Measurements from ENCODE around the gene ECHDC1. TPM values are rescaled to one million over a fixed set of nuclear protein-coding genes. Genes with fewer than 3 reads are reported as not detected.
"Not testable (repeated sequence)": the region's sequence is repeated elsewhere in the genome, so short reads cannot be mapped to it uniquely, and the experiment has no call there.

The ECHDC1 gene
- polyA plus RNA-seq, 3 donors, result 27.1 to 121 (median 77.8) TPM

DNA sequence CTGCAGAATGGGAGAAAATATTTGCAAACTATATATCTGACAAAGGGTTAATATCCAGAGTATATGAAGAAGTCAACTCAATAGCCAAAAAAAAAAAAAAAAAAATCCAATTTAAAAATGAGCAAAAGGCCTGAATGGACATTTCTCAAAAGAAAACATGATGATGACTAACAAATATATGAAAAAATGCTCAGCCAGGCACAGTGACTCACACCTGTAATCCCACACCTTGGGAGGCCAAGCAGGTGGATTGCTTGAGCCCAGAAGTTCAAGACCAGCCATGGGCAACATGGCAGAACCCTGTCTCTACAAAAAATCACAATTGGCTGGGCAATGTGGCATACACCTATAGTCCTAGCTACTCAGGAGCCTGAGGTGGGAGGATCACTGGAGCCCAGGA lies 2.1 kb upstream of the ECHDC1 start:
- H3K27ac ChIP-seq (ENCODE audit: low read depth, low read length), result no peak overlapping the region

DNA sequence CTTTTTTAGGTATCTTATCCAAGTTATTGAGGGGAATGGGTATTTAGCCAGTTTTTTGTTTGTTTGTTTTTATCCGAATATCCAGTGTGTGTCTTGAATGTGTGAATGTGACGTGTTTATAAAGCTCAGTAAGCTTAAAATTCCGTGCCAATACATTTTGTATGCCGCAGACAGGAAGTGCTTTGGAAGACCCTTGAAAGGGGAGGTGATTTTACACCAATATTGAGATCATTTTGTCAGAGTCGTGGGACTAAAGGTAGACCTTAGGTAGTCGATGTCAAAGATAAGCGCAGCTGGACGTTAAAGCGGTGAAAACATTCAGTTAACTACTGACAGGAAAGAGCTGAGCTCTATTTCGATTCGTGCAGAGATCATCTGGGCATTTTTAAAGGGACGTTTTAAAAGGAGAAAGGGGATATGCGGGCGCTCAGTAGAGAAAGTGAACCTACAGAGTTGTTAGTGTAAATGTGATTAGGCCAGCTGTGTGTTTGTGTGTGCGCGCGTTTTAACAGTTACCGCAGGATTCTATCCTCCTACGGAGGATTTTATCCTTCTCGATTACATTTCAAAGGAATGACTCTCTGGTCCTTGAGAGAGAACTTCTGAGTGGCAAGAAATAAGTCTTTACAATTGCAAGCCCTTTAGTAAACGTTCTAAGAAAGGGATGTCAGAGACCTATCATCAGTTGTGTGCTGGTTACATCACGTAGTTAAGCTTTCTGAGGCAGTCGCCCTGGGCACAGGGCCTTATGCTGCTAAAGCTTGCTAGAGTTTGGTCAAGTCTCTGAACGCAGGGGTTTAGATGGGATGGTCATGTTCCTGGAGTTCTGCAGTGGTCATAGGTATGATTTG lies 625 bp upstream of the ECHDC1 start:
- 6 to 14% (median 10%) methylated on average over 24 of the region's 24 CpGs for WGBS, 3 donors
- no peak overlapping the region for H3K27ac ChIP-seq (ENCODE audit: low read depth, low read length)

DNA sequence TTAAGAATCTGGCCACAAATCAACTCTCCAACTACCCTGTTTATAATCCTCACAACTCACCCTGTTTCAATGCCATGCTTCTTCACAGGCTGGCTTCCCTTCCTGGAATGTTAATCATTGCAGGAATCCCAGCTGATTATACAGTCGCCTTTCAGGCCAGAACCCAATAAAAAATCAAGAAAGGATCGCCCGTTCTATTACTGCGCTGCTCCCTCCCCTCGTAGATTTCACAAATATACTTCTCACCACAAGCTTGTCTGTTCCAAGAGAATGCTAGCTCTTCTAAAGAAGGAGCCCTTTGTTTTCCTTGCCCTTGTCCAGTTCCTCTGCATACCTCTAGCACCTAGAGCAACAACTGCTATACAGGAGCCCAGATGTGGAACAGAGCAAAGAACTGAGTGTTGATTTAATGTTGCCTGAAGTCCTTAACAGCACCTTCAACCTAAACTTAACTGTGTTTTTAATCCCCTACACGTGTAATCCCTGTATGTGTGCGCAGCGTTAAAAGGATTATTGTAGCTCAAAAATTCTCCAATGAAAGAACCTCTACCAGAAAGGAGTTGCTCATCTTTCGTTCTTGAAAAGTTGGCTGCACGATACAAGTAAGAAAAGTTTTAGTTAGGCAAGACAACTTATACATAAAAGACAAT lies 988 bp downstream of the ECHDC1 start:
- no peak overlapping the region for H3K27ac ChIP-seq (ENCODE audit: low read depth, low read length)
- WGBS, 3 donors, result 14 to 27% (median 17%) methylated on average over 10 of the region's 10 CpGs

DNA sequence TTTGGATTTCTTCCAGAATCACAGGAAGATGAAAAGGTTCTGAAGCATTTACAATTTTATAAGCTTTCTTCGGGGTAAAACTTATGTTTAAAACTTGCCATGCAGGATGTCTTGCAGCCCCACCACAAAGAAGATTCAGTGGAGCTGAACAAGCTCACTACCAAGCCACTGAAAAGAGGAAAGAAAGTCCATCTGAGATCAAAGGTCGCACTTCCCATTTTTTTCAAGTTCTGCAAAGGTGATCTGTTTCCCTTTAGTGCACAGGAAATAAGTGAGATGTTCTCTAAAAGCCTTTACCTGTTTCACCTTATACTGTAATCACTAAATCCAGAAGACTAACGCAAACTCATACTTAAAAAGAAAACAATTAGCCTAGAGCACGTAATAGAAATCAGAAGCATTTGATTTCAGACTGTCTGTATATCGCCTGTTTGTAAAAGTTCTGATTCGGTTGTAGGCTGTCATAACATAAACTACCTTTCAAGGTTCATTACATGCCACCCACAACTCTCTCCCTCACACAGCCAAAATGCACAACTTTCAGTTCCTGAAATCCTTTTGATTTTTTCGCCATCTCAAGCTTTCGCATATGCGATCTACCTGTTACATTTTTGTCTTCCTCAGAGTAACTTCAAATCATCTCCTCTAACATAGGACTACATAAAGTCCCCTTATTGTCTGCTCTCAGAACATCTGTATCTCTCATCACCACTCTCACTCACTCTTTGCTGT lies 1.8 kb downstream of the ECHDC1 start:
- no peak overlapping the region for H3K27ac ChIP-seq (ENCODE audit: low read depth, low read length)
- 59 to 77% (median 71%) methylated on average over 9 of the region's 9 CpGs for WGBS, 3 donors

DNA sequence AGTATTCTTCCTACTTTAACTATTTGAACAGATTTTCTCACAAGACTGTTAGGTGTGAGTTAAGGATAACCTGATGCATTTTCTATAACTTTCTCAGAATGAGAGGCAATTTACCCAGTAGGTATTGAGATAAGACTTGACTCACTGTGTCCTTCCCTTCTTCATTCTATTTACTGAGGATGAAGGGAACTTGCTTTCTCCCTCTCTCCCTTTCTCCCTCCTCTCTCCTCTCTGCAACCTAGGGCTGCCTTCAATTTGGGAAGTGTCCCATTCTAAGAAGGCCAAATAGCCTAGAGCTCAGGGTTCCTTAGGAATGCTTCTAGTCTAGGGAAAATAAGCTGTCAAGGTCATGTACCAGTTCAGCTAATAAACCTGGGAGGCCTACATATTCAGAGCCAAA lies 3.2 kb downstream of the ECHDC1 start:
- no peak overlapping the region for H3K27ac ChIP-seq (ENCODE audit: low read depth, low read length)

DNA sequence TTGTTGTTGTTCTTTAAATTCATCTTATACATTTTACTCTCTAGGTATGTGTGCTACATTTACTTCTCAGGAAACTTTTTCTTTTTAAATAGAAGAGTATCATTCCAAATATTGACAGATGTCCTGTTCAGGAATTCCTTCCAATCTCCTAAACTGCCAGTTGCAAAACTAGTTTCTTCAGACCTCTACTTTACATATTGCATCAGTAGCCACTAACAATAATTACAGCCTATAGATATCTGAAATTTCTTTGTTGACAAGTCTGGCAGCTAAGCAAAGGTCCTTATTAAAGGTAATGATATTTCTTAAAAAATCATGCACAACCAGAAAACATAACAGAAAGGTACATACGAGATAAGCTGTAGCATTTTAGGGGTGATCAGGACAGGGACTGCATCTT lies 4.5 kb downstream of the ECHDC1 start:
- no peak overlapping the region for H3K27ac ChIP-seq (ENCODE audit: low read depth, low read length)
- 81 to 90% (median 85%) methylated on average over 1 of the region's 1 CpG for WGBS, 3 donors

DNA sequence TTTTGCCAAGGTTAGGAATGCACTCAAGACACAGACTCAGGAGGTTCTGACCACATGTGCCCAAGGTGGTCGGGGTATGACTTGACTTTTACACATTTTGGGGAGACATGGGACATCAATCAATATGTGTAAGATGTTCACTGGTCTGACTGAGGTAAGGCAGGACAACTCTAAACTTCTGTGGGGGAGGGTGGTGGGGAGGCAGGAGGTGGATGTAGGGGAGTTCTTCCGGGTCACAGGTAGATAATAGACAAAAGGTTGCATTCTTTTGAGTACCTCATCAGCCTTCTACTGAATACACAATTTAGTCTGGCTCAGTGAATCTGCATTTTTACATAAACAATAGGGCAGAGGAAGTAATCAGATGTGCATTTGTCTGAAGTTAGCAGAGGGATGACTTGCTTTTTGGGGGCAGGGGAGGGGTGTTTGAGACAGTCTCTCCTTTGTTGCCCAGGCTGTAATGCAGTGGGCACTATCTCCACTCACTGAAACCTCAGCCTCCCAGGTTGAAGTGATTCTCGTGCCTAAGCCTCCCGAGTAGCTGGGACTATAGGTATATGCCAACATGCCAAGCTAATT lies 10.9 kb downstream of the ECHDC1 start:
- no peak overlapping the region for H3K27ac ChIP-seq (ENCODE audit: low read depth, low read length)
- WGBS, 3 donors, result 63 to 72% (median 69%) methylated on average over 4 of the region's 4 CpGs

DNA sequence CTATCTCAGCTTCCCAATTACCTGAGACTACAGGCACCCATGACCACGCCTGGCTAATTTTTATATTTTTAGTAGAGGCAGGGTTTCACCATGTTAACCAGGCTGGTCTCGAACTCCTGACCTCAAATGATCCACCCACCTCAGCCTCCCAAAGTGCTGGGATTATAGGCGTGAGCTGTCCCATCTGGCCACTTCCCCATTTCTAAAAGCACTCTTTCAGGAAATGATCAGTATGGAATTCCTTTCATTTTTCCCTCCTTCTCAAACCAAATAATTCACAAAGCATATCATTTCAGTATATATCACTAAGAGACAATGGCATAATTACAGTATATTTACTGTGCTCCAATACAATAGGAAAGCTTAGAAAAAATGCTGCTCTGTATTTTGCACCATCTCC lies 12.2 kb downstream of the ECHDC1 start:
- not testable (repeated sequence) for H3K27ac ChIP-seq (ENCODE audit: low read depth, low read length)
- WGBS, 3 donors, result 61 to 77% (median 72%) methylated on average over 3 of the region's 3 CpGs

DNA sequence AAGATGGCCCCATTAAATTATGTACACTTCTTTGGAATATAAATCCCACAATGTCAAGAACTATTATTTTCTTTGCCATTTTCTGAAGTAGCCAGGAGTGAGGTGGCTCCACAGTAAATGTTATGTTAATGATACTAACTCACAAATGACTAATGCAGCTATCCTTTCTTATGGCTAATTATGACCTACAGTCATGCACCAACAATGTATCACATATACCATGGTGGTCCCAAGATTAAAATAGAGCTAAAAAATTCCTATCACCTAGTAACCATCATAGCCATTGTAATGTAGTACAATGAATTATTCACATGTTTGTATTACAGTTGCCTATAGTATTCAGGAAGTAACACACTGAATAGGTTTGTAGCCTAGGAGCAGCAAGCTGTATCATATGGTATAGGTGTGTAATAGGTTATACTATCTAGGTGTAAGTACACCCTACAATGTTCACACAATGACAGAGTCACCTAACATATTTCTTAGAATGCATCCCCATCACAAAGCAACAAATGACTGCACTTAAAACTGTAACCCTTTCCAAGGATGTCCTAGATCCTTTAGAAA lies 15.3 kb downstream of the ECHDC1 start:
- H3K27ac ChIP-seq (ENCODE audit: low read depth, low read length), result no peak overlapping the region

DNA sequence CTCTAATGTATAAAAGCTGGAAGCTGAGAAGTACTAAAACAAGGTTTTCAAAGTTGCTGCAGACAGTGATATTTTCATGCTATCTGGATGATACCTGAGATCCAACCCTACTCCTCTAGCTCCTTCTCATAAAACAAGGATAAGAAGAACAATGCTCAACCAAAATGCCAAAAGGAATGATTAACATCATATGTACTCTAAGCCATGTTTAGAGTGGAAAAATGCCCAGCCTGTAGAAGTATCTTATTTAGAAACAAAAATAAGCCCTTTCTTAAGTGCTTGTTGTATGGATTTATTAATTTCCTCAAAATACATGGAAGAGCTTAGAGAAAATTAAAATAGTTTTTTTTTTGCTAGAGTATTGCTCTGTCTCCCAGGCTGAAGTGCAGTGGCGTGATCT lies 23.7 kb downstream of the ECHDC1 start:
- no peak overlapping the region for H3K27ac ChIP-seq (ENCODE audit: low read depth, low read length)
- WGBS, 3 donors, result 93 to 100% (median 94%) methylated on average over 1 of the region's 1 CpG

DNA sequence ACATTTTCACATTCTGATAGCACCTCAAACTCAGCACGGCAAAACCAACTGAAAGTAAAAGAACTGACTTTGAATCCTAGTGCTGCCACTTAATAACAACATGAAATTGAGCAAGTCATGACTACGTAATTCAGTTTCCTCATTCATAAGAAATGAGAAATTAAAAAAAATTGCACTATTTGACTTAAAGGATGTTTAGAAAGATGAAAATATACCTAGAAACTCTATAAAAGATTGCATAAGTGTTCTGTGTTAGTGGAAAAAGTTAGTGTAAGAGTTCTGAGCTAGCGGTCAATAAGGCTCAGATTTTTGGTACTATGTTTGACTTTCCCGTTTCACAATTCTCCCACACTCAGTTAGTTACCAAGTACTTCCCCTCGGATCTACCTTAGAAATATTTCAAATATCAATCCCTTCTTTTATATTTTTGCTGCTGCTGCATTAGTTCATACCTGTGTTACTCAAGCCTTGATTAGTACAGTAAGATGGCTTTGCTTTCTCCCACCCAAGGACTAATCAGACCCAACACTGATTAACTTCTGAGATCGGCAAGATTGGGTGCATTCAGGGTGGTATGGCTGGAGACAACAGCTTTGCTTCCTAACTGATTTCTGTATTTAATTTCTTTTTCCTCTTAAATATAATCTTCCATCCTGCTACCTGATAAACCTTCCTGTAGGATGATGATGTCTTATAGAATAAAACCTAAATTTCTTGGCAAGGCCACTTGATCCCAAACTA lies 25.9 kb downstream of the ECHDC1 start:
- no peak overlapping the region for H3K27ac ChIP-seq (ENCODE audit: low read depth, low read length)
- 54 to 76% (median 60%) methylated on average over 6 of the region's 6 CpGs for WGBS, 3 donors

DNA sequence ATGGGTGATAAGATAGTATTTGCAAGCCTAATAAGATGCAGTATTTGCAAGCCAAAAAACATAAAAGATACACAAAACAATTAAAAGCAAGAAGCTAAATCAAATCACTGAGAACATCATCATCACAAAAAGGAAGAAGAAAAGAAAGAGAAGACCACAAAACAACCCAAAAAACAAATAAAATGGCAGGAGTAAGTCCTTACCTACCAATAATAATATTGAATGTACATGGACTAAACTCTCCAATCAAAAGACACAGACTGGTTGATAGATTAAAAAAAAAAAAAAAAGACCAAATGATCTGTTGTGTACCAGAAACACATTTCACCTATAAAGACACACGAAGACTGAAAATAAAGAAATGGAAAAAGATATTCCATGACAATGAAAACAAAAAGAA lies 37.7 kb downstream of the ECHDC1 start:
- H3K27ac ChIP-seq (ENCODE audit: low read depth, low read length), result no peak overlapping the region
- 97 to 100% (median 100%) methylated on average over 1 of the region's 1 CpG for WGBS, 3 donors

DNA sequence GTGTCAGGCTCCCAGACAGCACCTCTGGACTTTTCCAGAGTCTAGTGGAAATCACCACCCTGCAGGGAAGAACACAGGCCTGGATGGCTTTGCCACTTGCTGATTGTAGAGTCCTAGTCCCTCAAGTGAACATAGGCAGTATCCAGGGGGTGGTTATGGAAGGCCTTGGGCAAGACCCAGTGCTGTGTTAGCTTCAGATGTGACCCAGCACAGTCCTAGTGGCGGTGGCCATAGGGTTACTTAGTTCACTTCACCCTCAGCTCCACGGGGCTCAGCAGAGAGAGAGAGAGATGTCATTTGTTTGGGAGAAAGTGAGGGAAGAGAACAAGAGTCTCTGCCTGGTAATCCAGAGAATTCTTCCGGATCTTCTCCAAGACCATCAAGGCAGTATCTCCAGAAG lies 39.5 kb downstream of the ECHDC1 start:
- WGBS, 3 donors, result 87 to 100% (median 93%) methylated on average over 3 of the region's 3 CpGs

DNA sequence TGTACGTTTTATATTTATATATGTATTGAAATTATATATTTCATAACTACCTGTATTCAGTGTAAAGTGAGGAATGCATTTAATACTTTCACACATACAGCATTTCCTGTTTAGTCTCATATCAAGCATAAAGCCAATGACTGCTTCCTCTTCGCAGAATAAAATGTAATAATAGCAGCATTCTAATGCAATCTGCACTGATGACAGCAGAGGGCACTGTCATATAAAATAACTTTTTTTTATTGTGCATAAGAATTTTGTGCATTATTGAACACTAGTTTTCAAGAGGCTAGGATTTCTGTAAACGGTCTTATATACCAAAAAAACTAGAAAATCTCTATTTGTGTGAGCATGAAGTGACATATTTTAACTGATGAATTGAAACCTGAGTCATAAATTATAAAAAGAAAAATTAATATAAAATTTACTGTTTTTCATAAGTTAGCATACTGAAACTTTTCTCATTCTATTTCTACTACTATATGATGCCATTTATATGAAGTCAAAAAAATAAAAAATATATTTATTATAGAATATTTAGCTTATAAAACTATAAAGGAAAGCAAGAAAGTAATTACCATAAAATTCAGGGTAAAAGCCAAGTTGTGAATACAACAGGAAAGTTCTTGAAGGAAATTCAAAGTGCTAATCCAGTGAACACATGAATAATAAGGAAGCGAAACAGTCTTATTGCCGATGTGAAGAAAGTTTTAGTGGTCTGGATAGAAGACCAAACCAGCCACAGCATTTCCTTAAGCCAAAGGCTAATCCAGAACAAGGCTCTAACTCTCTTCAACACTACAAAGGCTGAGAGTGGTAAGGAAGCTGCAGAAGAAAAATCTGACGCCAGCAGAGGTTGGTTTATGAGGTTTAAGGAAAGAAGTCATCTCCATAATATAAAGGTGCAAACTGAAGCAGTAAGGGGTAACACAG lies 40.4 kb downstream of the ECHDC1 start:
- H3K27ac ChIP-seq (ENCODE audit: low read depth, low read length), result no peak overlapping the region
- 30 to 64% (median 37%) methylated on average over 6 of the region's 6 CpGs for WGBS, 3 donors

More for the DNA sequence above, 39.5 kb downstream of the ECHDC1 start:
- no peak overlapping the region for H3K27ac ChIP-seq (ENCODE audit: low read depth, low read length)

DNA sequence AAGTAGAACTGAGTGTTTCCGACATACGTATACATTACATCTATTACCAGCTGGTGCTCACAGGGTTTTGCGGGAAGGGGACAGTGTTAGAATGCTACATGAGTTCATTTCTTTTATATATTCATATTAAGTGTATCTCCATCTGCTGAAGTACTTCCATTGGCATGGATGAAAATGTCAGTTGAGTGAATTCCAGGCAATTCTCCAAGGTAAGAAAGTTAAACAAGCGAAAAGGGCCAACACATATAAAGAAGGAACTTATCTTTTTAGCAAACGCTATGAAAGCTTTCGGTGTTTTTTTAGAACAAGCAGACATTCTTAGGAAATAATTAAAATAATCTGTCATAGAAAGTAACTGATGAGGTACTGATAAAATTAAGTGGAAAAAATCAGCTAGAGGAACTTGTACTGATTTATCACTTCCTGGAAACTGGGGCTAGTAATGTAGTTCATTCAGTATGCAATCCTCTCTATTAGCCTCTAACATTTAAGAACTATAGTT lies 42.2 kb downstream of the ECHDC1 start:
- no peak overlapping the region for H3K27ac ChIP-seq (ENCODE audit: low read depth, low read length)
- WGBS, 3 donors, result 56 to 71% (median 70%) methylated on average over 6 of the region's 6 CpGs

DNA sequence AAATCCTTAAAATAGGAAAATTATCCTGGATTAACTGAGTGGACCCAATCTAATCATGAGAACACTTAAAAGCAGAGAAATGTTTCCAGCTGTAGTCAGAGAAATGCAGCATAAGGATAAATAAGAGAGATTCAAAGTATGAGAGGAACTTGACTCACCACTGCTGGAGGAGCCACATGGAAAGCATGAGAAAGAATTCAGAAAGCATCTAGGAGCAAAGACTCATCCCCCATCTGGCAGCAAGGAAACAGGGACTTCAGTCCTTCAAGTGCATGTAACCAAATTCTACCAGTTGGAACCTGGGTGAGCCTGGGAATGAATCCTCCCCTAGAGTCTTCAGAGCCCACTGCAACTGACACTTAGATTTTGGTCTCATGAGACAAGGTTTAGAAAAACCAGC lies 43.0 kb downstream of the ECHDC1 start:
- no peak overlapping the region for H3K27ac ChIP-seq (ENCODE audit: low read depth, low read length)

DNA sequence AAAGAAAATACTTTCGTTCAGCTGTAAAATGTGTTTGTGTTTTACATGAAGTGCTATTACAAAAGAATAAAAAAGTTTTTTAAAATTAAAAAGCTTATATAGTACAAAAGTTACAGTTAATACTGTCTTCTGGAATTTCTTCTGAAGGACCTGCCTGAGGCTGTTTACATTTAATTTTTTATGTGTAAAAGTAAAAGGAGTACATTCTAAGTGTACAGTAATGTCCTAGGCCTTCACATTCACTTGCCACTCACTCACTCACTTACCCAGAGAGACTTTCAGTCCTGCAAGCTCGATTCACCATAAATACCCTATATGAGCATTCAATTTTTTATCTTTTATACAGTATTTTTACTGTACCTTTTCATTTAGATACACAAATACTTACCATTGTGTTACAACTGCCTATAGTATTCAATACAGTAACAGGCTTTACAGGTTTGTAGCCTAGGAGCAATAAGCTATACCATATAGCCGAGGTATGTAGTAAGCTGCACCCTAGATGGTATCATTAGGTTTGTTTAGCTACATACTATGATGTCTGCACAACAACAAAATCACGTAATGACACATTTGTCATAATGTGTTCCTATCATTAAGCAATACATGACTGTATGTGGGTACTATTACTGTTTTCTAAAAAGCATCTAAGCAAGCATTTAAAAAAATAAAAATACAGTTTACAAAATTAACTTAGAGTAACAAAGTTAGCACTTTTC lies 43.7 kb downstream of the ECHDC1 start:
- WGBS, 3 donors, result 89 to 94% (median 92%) methylated on average over 4 of the region's 4 CpGs
- no peak overlapping the region for H3K27ac ChIP-seq (ENCODE audit: low read depth, low read length)

All from adipose tissue (tissue), 3 donors.